Kidney (tissue), 14 donors: Measurements from ENCODE around the gene PLCXD1. TPM values are rescaled to one million over a fixed set of nuclear protein-coding genes. Genes with fewer than 3 reads are reported as not detected.
"Not testable (repeated sequence)": the region's sequence is repeated elsewhere in the genome, so short reads cannot be mapped to it uniquely, and the experiment has no call there.

Experiments
- DNase-seq, 5 donors: peaks; one replicate each; pipeline ENCODE4 v3.0.0-alpha.2; 2013 to 2020
- FAIRE-seq: peaks from 2 replicates; lab custom pipeline; 2012; peaks lifted over from hg19 to GRCh38; lab: Jason Lieb, UNC
- H3K27ac ChIP-seq, 2 donors: one replicate each; pipeline ENCODE4 v1.7.0; 2013; ENCODE audit warnings: low read depth in 2 of 2, low read length in 2 of 2, inconsistent platforms in 1 of 2
- H3K27me3 ChIP-seq: one replicate; pipeline ENCODE4 v1.7.1; 2013; ENCODE audit warnings: low read length, inconsistent platforms; ENCODE audit not compliant: control insufficient read depth, insufficient read depth
- H3K36me3 ChIP-seq, 3 donors: one replicate each; pipeline versions ENCODE4 v1.7.0 to v1.7.1; 2013; ENCODE audit warnings: low read length in 3 of 3, control low read depth in 1 of 3, inconsistent platforms in 1 of 3; ENCODE audit not compliant: insufficient read depth in 3 of 3, control insufficient read depth in 2 of 3
- H3K4me1 ChIP-seq, 3 donors: one replicate each; pipeline versions ENCODE4 v1.7.0 to v1.7.1; 2013; ENCODE audit warnings: low read length in 3 of 3, inconsistent platforms in 1 of 3, low read depth in 1 of 3; ENCODE audit not compliant: control insufficient read depth in 2 of 3, insufficient read depth in 2 of 3
- H3K4me3 ChIP-seq, 3 donors: one replicate each; pipeline versions ENCODE4 v1.7.0 to v1.8.1; 2013; ENCODE audit warnings: low read length in 3 of 3, control low read depth in 1 of 3, inconsistent platforms in 1 of 3
- H3K9ac ChIP-seq, 3 donors: one replicate each; pipeline versions ENCODE4 v1.7.0 to v1.7.1; 2013; ENCODE audit warnings: low read length in 3 of 3, control low read depth in 1 of 3, inconsistent platforms in 1 of 3
- H3K9me3 ChIP-seq, 3 donors: one replicate each; pipeline versions ENCODE4 v1.7.0 to v1.7.1; 2013; ENCODE audit warnings: low read length in 3 of 3, control low read depth in 1 of 3, inconsistent platforms in 1 of 3; ENCODE audit not compliant: control insufficient read depth in 2 of 3, insufficient read depth in 1 of 3
- CTCF ChIP-seq: IDR thresholded peaks from 3 replicates; pipeline ENCODE4 v1.5.1; 2012; ENCODE audit warnings: mild to moderate bottlenecking, moderate library complexity, borderline replicate concordance; ENCODE audit not compliant: insufficient read depth; ENCODE audit errors: extremely low read depth
- intact Hi-C: fragments of 100-400 bp; cut with DNase I; formaldehyde crosslinking; loops from one replicate; pipeline ENCODE4 v1.11.1; 2022
- polyA plus RNA-seq: library from polyadenylated mRNA; stranded (reverse); fragments of 350-450 nt; fragmentation: Illumina TruSeq; extraction: RNeasy Lipid Tissue Mini Kit (QIAGEN cat#74804); gene quantifications from one replicate; pipeline ENCODE4 v1.2.3, GENCODE V29; 2014; ENCODE audit warnings: low read depth, low replicate concordance; ENCODE audit not compliant: insufficient read depth
- total RNA-seq: library from RNA; stranded (reverse); fragmentation: NEBNext Ultra II Directional; extraction: Animal tissue kit (Norgen Biotek cat#: 25700); gene quantifications from one replicate; pipeline ENCODE4 v1.2.1, GENCODE V29; 2021
- donor health status: control.
- donor health status: control.
- donor health status: control.
- donor health status: control.
- donor health status: control.
- donor health status: DM: yes; HTN: yes; CAD: no.
- donor health status: Normal renal cell carcinoma (clear cell type).

Gene PLCXD1
- total and polyA plus RNA-seq, 2 donors from 2014 or later, result 4.9 to 11.0 TPM

GRCh38 chrX:300334-300733, 19.2 kb downstream of the PLCXD1 start:
- DNase-seq (no peak), FAIRE-seq (no peak)
- Histone ChIP-seq H3K27ac (no peak overlapping the region), H3K9me3 (no peaks in the 10 kb centered on the region), H3K27me3 (no peaks in the 10 kb centered on the region), H3K36me3 (peaks cover 0 to 2% (median 0%) of the 10 kb centered on the region in 3 donors), H3K4me1 (no peaks in the 10 kb centered on the region), H3K9ac (no peak overlapping the region), H3K4me3 (no peak overlapping the region)
- intact Hi-C loops, result no loop called here
- TF ChIP-seq CTCF, result no peak

- Histone ChIP-seq H3K4me1 (no peaks in the 10 kb centered on the region), H3K9ac (no peak overlapping the region), H3K27ac (no peak overlapping the region), H3K27me3 (no peaks in the 10 kb centered on the region), H3K36me3 (peaks cover 8 to 10% (median 9%) of the 10 kb centered on the region in 3 donors), H3K9me3 (no peaks in the 10 kb centered on the region), H3K4me3 (no peak overlapping the region)
- FAIRE-seq, result no peak
- intact Hi-C loops, result no loop called here
- TF ChIP-seq CTCF, result no peak
- peak in 1 of 5 donors; percentile 42 for DNase-seq
Measured at GRCh38 chrX:302975-303374, 21.8 kb downstream of the PLCXD1 start.

- H3K27me3 ChIP-seq, H3K9me3 ChIP-seq, H3K9ac ChIP-seq, H3K4me1 ChIP-seq, H3K27ac ChIP-seq, FAIRE-seq, intact Hi-C loops, H3K4me3 ChIP-seq: not testable (repeated sequence)
- DNase-seq, result peak in 1 of 5 donors; percentile 54
- H3K36me3 ChIP-seq, result peaks cover 7 to 15% (median 13%) of the 10 kb centered on the region in 3 donors
Measured at GRCh38 chrX:305781-306613, 24.8 kb downstream of the PLCXD1 start.

- FAIRE-seq, H3K4me3 ChIP-seq, H3K9me3 ChIP-seq, H3K27me3 ChIP-seq, H3K9ac ChIP-seq, H3K4me1 ChIP-seq, H3K27ac ChIP-seq, DNase-seq, intact Hi-C loops: not testable (repeated sequence)
- H3K36me3 ChIP-seq, result peaks cover 7 to 15% (median 14%) of the 10 kb centered on the region in 3 donors
Measured at GRCh38 chrX:306614-307251, 25.6 kb downstream of the PLCXD1 start.
